GM12891 (cell line): ENCODE results near the gene ARHGAP24.

Experiments used
- PAX5 ChIP-seq: IDR thresholded peaks from 2 replicates; pipeline ENCODE4 v1.6.1; 2011; ENCODE audit warnings: low read length, moderate library complexity, mild to moderate bottlenecking; ENCODE audit not compliant: insufficient read depth, severe bottlenecking
- POLR2A ChIP-seq: IDR thresholded peaks from 2 replicates; pipeline ENCODE4 v1.6.1; 2011; ENCODE audit warnings: low read depth, low read length, control low read depth
- POLR2AphosphoS5 ChIP-seq: IDR thresholded peaks from 2 replicates; pipeline ENCODE4 v1.6.1; 2011; ENCODE audit warnings: low read depth, low read length, control low read depth
- POU2F2 ChIP-seq: IDR thresholded peaks from 2 replicates; pipeline ENCODE4 v1.6.1; 2011; ENCODE audit warnings: low read depth, mild to moderate bottlenecking, control low read depth, low read length, moderate library complexity
- SPI1 ChIP-seq: IDR thresholded peaks from 2 replicates; pipeline ENCODE4 v1.6.1; 2011; ENCODE audit warnings: low read depth, low read length, control low read depth
- TAF1 ChIP-seq: IDR thresholded peaks from 2 replicates; pipeline ENCODE4 v1.6.1; 2011; ENCODE audit warnings: low read depth, low read length, control low read depth

GRCh38 chr4:85939595-85939994 is 464.6 kb downstream of the ARHGAP24 start:
- TF ChIP-seq POLR2A (no peak), TAF1 (no peak), POLR2AphosphoS5 (no peak), POU2F2 (no peak), SPI1 (no peak), PAX5 (no peak)
